GM23338 (cell line): ENCODE results near the gene PLEKHG4B. TPM values are rescaled to one million over a fixed set of nuclear protein-coding genes. Genes with fewer than 3 reads are reported as not detected.

Experiments used
- ATAC-seq: fragments of 200-7000 bp; cut with Tn5 transposase; 3 replicates; pipeline ENCODE4 v1.9.1; 2020
- DNase-seq: peaks from one replicate; pipeline ENCODE4 v3.0.0-alpha.2; 2015; ENCODE audit warnings: low spot score
- H2AFZ ChIP-seq: fragments of 200-600 bp; sonication (generic); 2 replicates; pipeline ENCODE4 v1.8.0; 2016; ENCODE audit warnings: antibody characterized with exemption, mild to moderate bottlenecking, moderate library complexity
- H3F3A ChIP-seq: fragments of 200-600 bp; sonication (generic); replicated peaks from 2 replicates; pipeline ENCODE4 v1.8.0; 2017; ENCODE audit warnings: antibody characterized with exemption, mixed run types, low read depth
- H3K27ac ChIP-seq: fragments of 200-600 bp; sonication (generic); 2 replicates; pipeline ENCODE4 v1.6.1; 2016; ENCODE audit warnings: low read depth
- H3K27me3 ChIP-seq: fragments of 200-600 bp; sonication (generic); 2 replicates; pipeline ENCODE4 v1.8.0; 2016; ENCODE audit warnings: mild to moderate bottlenecking, mixed run types, moderate library complexity; ENCODE audit not compliant: insufficient read depth
- H3K36me3 ChIP-seq: fragments of 200-600 bp; sonication (generic); 2 replicates; pipeline ENCODE4 v1.8.0; 2016; ENCODE audit warnings: mild to moderate bottlenecking; ENCODE audit not compliant: insufficient read depth
- H3K4me1 ChIP-seq: fragments of 200-600 bp; sonication (generic); 2 replicates; pipeline ENCODE4 v1.8.0; 2016; ENCODE audit warnings: mild to moderate bottlenecking, moderate library complexity; ENCODE audit not compliant: insufficient read depth
- H3K4me2 ChIP-seq: fragments of 200-600 bp; sonication (generic); 2 replicates; pipeline ENCODE4 v1.7.1; 2017; ENCODE audit warnings: mixed run types
- H3K4me3 ChIP-seq: fragments of 200-600 bp; sonication (generic); 2 replicates; pipeline ENCODE4 v1.6.1; 2016; ENCODE audit warnings: mixed run types
- H3K79me2 ChIP-seq: fragments of 200-600 bp; sonication (generic); replicated peaks from 2 replicates; pipeline ENCODE4 v1.8.0; 2017; ENCODE audit warnings: mild to moderate bottlenecking; ENCODE audit not compliant: insufficient read depth
- H3K9me2 ChIP-seq: fragments of 200-600 bp; sonication (generic); 2 replicates; pipeline ENCODE4 v1.8.0; 2017; ENCODE audit not compliant: insufficient read depth
- H4K20me1 ChIP-seq: fragments of 200-600 bp; sonication (generic); replicated peaks from 2 replicates; pipeline ENCODE4 v1.8.0; 2017; ENCODE audit warnings: mild to moderate bottlenecking; ENCODE audit not compliant: insufficient read depth
- H3K27ac Mint-ChIP-seq: 2 replicates; pipeline ENCODE4 v1.8.0; 2020; ENCODE audit warnings: inconsistent platforms, mild to moderate bottlenecking, moderate library complexity, mixed read lengths
- H3K27me3 Mint-ChIP-seq: 3 replicates; pipeline ENCODE4 v1.8.0; 2022; ENCODE audit warnings: low read depth, mild to moderate bottlenecking, moderate library complexity, mixed read lengths, inconsistent platforms; ENCODE audit not compliant: insufficient read depth, poor library complexity
- H3K36me3 Mint-ChIP-seq: 3 replicates; pipeline ENCODE4 v1.8.0; 2021; ENCODE audit warnings: low read depth, mild to moderate bottlenecking, inconsistent platforms, moderate library complexity, mixed read lengths
- H3K4me1 Mint-ChIP-seq: 3 replicates; pipeline ENCODE4 v1.8.0; 2020; ENCODE audit warnings: mild to moderate bottlenecking, inconsistent platforms, mixed read lengths
- H3K4me3 Mint-ChIP-seq: 3 replicates; pipeline ENCODE4 v1.8.0; 2021; ENCODE audit warnings: moderate library complexity, mild to moderate bottlenecking, inconsistent platforms, mixed read lengths
- H3K9me3 Mint-ChIP-seq: 3 replicates; pipeline ENCODE4 v1.8.0; 2020; ENCODE audit warnings: moderate library complexity, mild to moderate bottlenecking, inconsistent platforms, mixed read lengths
- CREB1 ChIP-seq: fragments of 250-450 bp; sonication (Bioruptor Pico); IDR thresholded peaks from 2 replicates; pipeline ENCODE4 v1.5.0; 2020; ENCODE audit warnings: low read depth, mild to moderate bottlenecking, moderate library complexity
- CTCF ChIP-seq, 2 experiments: fragments of 200-600 bp in 1 of 2; sonication (generic) in 1 of 2; conservative IDR thresholded peaks; 2 replicates each; pipeline versions ENCODE4 v1.5.1 to v1.6.1; 2016 to 2017; ENCODE audit warnings: antibody characterized with exemption in 2 of 2, low read depth in 2 of 2, mild to moderate bottlenecking in 2 of 2, moderate library complexity in 1 of 2
- ETS1 ChIP-seq: IDR thresholded peaks from 2 replicates; pipeline ENCODE4 v1.6.1; 2016; ENCODE audit warnings: antibody characterized with exemption
- EZH2phosphoT487 ChIP-seq: fragments of 200-600 bp; sonication (generic); IDR thresholded peaks from one replicate; pipeline ENCODE4 v1.8.1; 2018; ENCODE audit warnings: antibody characterized with exemption; ENCODE audit not compliant: unreplicated experiment
- JUNB ChIP-seq: IDR thresholded peaks from one replicate; pipeline ENCODE4 v1.6.1; 2016; ENCODE audit warnings: antibody characterized with exemption; ENCODE audit not compliant: unreplicated experiment
- REST ChIP-seq: IDR thresholded peaks from one replicate; pipeline ENCODE4 v1.6.1; 2018; ENCODE audit warnings: antibody characterized with exemption; ENCODE audit not compliant: unreplicated experiment
- STAT1 ChIP-seq: IDR thresholded peaks from one replicate; pipeline ENCODE4 v1.6.1; 2016; ENCODE audit warnings: antibody characterized with exemption; ENCODE audit not compliant: unreplicated experiment
- ZNF114 ChIP-seq: fragments of 250-450 bp; sonication (Bioruptor Pico); IDR thresholded peaks from 2 replicates; pipeline ENCODE4 v1.5.0; 2020; ENCODE audit warnings: mild to moderate bottlenecking, moderate library complexity
- ZNF462 ChIP-seq: fragments of 250-450 bp; sonication (Bioruptor Pico); IDR thresholded peaks from 2 replicates; pipeline ENCODE4 v1.5.0; 2020; ENCODE audit warnings: mild to moderate bottlenecking, moderate library complexity
- polyA plus RNA-seq: library from polyadenylated mRNA; unstranded; fragments of >200 nt; fragmentation: Nextera tagmentation; extraction: Ambion mirVana; gene quantifications from 2 replicates; pipeline ENCODE4 v1.2.1, GENCODE V29; 2016
- total RNA-seq: library from RNA; depleted of rRNA; stranded (reverse); fragments of >200 nt; shearing (Covaris generic); gene quantifications from 2 replicates; pipeline ENCODE4 v1.2.3, GENCODE V29; 2014

Gene PLEKHG4B
- total and polyA plus RNA-seq, 2 experiments from 2014 or later, result 33.5 to 54.8 TPM

GRCh38 chr5:136901-137300, 44.9 kb downstream of the PLEKHG4B start:
- peaks cover 53% of the 10 kb centered on the region for H3K79me2 ChIP-seq
- H3K4me3 Mint-ChIP-seq, result no peak overlapping the region
- no peaks in the 10 kb centered on the region; the same call in none of the 2 replicates for H3K9me2 ChIP-seq
- no peak overlapping the region for H3K4me3 ChIP-seq
- H3K27ac ChIP-seq, result no peak overlapping the region
- no peaks in the 10 kb centered on the region for H3K36me3 ChIP-seq
- H4K20me1 ChIP-seq, result peaks cover 12% of the 10 kb centered on the region
- no peak overlapping the region for H3K27ac Mint-ChIP-seq
- H3F3A ChIP-seq, result 0 out of 2 replicates have a peak, but pooled peaks cover 6% of the 10 kb centered on the region
- H3K27me3 ChIP-seq, result no peaks in the 10 kb centered on the region
- no peak; the same call in 2 of the 3 replicates for ATAC-seq
- H3K4me2 ChIP-seq, result no peak overlapping the region
- no peak for DNase-seq
- H3K9me3 Mint-ChIP-seq, result no peaks in the 10 kb centered on the region
- no peak for TF ChIP-seq STAT1
- no peak for TF ChIP-seq REST
- TF ChIP-seq CTCF (conservative IDR thresholded peaks at IDR 0.05; ENCODE audit: low read depth in 2 of 2), result 0 out of 4 replicates have a peak, but pooled peaks of 1 of the 2 experiments have one; percentile 9
- no peak for TF ChIP-seq CREB1 (CRISPR knock-in tag)
- H3K36me3 Mint-ChIP-seq, result peaks cover 40% of the 10 kb centered on the region
- peaks cover 10% of the 10 kb centered on the region for H3K27me3 Mint-ChIP-seq
- H3K4me1 ChIP-seq, result peaks cover 31% of the 10 kb centered on the region
- peaks cover 32% of the 10 kb centered on the region for H3K4me1 Mint-ChIP-seq
- H2AFZ ChIP-seq, result no peak overlapping the region

GRCh38 chr5:137741-138140, 45.8 kb downstream of the PLEKHG4B start:
- no peak; the same call in 2 of the 3 replicates for ATAC-seq
- no peak overlapping the region for H3K27ac Mint-ChIP-seq
- TF ChIP-seq ZNF114 (CRISPR knock-in tag) (no peak), JUNB (no peak), ZNF462 (no peak), CREB1 (CRISPR knock-in tag) (no peak), EZH2phosphoT487 (no peak), ETS1 (no peak)

More at GRCh38 chr5:137741-138140, 45.8 kb downstream of the PLEKHG4B start:
- no peak overlapping the region for H3K4me3 ChIP-seq
- no peaks in the 10 kb centered on the region for H3K27me3 ChIP-seq
- H3K4me2 ChIP-seq, result 0 out of 2 replicates have a peak overlapping the region, but pooled peaks have one; percentile 6
- H3K4me1 Mint-ChIP-seq, result peaks cover 26% of the 10 kb centered on the region
- peaks cover 41% of the 10 kb centered on the region for H3K36me3 Mint-ChIP-seq
- no peaks in the 10 kb centered on the region; the same call in 1 of the 2 replicates for H3K36me3 ChIP-seq
- H3K9me2 ChIP-seq, result no peaks in the 10 kb centered on the region; the same call in none of the 2 replicates
- peaks cover 12% of the 10 kb centered on the region for H4K20me1 ChIP-seq
- H3K27me3 Mint-ChIP-seq, result peaks cover 10% of the 10 kb centered on the region
- H2AFZ ChIP-seq, result no peak overlapping the region
- H3K4me1 ChIP-seq, result peaks cover 23% of the 10 kb centered on the region
- H3F3A ChIP-seq, result 0 out of 2 replicates have a peak, but pooled peaks cover 6% of the 10 kb centered on the region
- no peak for DNase-seq
- no peaks in the 10 kb centered on the region; the same call in 1 of the 3 replicates for H3K9me3 Mint-ChIP-seq
- peaks cover 45% of the 10 kb centered on the region for H3K79me2 ChIP-seq
- no peak overlapping the region for H3K4me3 Mint-ChIP-seq
- peak overlapping the region; percentile 46 for H3K27ac ChIP-seq
